ENCODE data around the gene OR10G7.
A peak's percentile ranks its signal among the peaks of the same experiment; 100 is the strongest.

Gene OR10G7

DNA sequence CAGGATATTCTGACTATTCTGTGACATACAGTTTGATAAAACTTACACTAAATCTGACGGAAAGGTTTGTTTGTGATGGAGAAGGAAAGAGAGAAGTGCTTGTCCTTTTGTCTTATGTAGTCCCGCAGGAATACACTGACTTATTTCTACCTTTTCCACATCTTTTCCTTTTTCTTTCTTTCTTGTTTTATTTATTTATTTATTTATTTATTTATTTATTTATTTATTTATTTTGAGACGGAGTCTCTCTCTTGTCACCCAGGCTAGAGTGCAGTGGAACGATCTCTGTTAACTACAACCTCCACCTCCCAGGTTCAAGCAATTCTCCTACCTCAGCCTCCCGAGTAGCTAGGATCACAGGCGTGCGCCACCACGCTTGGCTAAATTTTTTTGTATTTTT is 31.0 kb upstream of the OR10G7 start:
- no peak overlapping the region for H3K4me3 ChIP-seq (replicated peaks; ENCODE audit: low read depth, low read length)
- no peak for DNase-seq (ENCODE audit: low read depth)
- TF ChIP-seq CTCF (IDR thresholded peaks at IDR 0.05; ENCODE audit: low read length, missing control alignments), result no peak

DNA sequence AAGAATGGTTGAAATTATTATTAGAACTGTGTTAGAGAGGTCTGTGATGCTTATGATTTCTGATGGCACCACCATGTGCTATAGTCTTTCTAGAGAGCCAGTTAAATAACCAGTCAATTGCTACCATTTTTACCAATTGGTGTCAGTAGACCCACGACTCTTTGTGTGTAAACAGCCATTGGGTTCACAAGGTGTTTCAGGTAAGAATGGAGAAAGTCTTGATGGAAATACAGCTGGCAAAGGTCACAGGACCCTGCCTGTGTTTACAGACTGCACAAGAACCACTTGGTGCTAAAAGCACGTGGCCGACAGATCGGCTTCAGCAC is 30.5 kb upstream of the OR10G7 start:
- no peak for TF ChIP-seq CTCF (IDR thresholded peaks at IDR 0.05; ENCODE audit: low read length, missing control alignments)
- H3K4me3 ChIP-seq (replicated peaks; ENCODE audit: low read depth, low read length), result no peak overlapping the region
- DNase-seq (ENCODE audit: low read depth), result no peak

- peak; percentile 91 for DNase-seq (ENCODE audit: low read depth)
- peak; percentile 67 for TF ChIP-seq CTCF (IDR thresholded peaks at IDR 0.05; ENCODE audit: low read length, missing control alignments)
- no peak overlapping the region for H3K4me3 ChIP-seq (replicated peaks; ENCODE audit: low read depth, low read length)
Measured at GRCh38 chr11:124070915-124071622, 29.9 kb upstream of the OR10G7 start.

DNA sequence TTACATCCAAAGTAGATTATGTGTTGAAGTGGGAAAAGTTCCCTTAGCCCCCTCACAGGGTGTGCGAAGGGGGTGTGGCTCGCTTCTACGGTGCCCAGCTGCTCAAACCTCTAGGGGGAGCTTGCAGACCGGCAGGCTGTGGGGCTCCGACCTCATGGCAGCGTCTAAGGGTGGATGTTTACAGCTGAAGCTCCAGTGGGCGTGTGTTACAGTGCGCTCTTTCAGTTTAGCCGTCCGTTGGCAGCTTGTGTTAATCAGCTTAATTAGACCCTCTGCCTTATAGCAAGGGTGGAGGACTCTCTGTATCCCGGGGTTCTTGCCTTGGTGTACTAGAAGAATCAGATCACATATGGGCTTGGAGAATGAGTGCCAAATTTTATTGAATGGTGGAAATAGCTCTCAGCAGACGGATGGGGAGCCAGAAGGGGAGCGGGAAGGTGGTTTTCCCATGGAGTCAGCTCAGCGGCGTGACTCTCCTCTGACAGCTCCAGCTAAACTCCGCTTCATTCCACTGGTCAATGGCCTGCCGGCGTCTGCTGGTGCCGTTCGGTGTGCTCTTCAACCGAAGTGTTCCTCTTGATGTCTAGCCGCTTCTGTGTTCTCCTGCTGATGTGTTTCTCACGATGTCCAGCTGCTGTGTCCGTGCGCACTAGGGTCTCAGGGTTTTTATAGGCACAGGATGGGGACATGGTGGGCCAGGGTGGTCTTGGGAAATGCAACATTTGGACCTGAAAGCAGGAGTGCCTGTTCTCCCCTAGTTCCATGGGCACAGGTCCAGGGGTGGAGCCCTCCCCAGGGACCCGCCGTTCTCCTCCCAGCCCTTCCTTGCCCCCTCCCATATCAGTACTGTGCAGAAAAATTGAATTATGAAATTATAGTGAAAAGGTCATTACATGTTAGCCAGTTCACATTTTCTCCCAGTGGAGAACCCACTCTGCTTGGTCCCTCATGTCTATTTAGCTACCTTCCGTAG is 28.6 kb upstream of the OR10G7 start:
- peak overlapping the region; percentile 50 for H3K4me3 ChIP-seq (replicated peaks; ENCODE audit: low read depth, low read length)
- TF ChIP-seq CTCF (IDR thresholded peaks at IDR 0.05; ENCODE audit: low read length, missing control alignments), result peak; percentile 80
- DNase-seq (ENCODE audit: low read depth), result peak; percentile 70

DNA sequence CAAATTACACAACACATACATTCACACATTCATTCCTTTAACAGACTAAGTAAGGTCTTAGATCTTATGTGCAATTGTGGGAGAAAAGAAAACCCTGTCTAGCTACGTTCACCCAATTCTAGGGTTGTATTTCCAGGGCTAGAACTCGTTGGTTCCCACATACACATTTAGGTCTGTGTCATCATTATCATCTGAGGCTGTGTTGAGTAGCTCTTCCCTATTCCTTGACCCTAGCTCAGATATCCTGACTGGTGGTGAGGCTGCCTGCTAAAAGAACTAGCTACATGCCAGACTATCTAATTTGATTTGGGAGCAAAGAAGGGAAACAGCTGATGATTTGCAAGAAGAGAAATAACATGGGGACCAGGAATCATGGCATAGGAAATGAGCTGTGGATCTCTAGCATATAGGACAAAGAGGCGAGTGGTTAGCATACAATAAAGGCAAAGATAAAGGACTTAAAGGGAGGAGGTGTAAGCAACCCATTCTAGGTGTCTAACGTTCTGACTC is 27.5 kb upstream of the OR10G7 start:
- DNase-seq (ENCODE audit: low read depth), result no peak
- H3K4me3 ChIP-seq (replicated peaks; ENCODE audit: low read depth, low read length), result no peak overlapping the region
- TF ChIP-seq CTCF (IDR thresholded peaks at IDR 0.05; ENCODE audit: low read length, missing control alignments), result no peak

DNA sequence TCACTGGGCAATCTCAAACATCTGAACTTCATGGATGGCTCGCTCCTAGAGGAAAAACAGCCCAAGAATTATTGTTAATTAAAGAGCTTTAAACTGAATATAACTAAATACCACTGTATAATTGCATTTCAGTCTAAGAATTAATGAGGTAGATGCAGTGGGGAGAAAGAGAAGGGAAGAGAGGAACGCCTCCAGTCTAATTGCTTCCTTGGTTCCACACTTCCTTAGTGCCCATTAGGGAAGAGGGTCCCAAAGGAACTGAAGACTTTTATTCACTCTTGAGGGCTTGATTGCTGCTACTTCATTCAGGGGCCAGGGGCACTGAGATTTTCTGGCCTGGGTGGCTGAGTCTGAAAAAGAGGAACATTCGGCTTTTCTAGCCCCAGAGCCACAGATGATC is 11.8 kb upstream of the OR10G7 start:
- TF ChIP-seq CTCF (IDR thresholded peaks at IDR 0.05; ENCODE audit: low read length, missing control alignments), result no peak
- no peak overlapping the region for H3K4me3 ChIP-seq (replicated peaks; ENCODE audit: low read depth, low read length)
- DNase-seq (ENCODE audit: low read depth), result no peak
